ENCODE data around the gene IPPK.

The IPPK gene

DNA sequence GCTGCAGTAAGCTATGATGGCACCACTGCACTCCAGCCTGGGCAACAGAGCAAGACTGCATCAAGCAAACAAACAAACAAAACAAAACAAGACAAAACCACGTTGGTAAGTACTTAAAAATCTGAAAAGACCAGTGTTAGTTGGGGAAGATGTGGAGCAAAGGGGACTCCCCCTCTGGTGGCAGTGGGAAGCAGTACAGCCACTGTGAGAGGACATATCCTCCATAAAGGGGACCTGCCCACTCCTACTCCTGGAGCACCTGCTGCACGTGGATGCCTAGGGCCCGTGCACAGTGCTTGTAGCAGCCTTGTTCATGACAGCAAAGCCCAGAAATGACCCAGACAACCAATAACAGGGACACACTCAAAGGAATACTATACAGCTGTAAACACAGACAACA, 17.0 kb upstream of the IPPK start:
- DNase-seq: peak in 1 of 5 experiments; percentile 23

GRCh38 chr9:92685022-92685421, 15.1 kb upstream of the IPPK start:
- DNase-seq: no peak

DNA sequence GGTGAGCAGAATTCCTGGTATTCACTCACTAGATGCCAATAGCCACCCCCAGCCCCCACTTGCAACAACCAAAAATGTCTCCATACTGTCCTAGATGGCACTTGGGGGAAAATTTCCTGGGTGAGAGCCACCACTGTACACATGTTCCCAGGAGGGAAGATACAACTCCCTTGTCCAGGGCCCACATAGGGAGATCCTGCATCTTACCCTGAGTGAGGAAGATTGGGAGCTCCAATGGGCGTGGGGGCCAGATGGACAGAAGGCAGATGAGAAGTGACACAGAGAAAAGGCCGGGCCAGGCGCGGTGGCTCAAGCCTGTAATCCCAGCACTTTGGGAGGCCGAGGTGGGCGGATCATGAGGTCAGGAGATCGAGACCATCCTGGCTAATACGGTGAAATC, 12.3 kb upstream of the IPPK start:
- DNase-seq: no peak

DNA sequence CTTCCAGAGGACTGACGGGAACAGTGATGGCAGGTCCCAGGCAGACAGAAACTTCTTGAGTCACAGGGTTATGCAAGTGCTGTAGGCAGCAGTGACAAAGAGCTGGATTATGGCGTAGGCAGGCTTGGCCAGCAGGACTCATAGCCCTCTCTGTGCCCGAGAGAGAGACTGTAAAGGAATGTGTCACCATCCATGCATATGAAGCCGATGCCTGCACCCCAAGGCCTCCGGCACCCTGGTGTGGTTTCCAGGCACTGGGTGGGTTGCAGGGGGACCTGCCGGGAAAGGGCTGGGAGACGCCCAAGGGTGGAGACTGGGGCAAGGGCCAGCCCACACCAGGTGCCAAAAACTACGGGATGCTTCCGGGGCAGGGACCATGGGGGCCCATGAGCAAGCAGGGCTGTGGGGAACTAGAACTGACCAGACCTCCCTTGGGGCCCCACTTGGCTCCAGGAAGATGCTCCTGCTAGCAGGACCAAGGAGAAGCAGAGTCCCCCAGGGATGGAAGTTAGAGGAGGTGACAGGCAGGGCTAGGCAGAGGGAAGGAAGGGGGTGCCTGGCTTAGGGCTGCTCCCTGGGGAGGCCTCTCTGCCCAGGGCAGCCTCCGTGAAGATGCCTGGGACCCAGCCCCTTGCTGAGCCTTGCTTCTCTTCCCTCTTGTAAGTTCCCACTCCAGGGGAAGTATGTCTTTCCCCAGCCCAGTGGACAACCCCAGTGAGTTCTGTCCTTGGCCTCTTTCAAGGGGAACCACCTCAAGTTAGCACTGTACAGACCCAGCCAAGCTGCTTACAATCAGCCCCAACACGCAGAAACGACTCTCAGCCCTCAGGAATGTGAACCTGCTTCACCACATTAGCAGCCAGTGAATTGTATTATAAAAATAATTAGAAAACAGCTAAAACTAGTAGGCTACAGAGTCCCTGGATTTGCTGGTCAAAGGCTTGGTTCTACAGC, 10.5 kb upstream of the IPPK start:
- DNase-seq: no peak

- DNase-seq: no peak
Measured at GRCh38 chr9:92679413-92680165, 9.7 kb upstream of the IPPK start.

DNA sequence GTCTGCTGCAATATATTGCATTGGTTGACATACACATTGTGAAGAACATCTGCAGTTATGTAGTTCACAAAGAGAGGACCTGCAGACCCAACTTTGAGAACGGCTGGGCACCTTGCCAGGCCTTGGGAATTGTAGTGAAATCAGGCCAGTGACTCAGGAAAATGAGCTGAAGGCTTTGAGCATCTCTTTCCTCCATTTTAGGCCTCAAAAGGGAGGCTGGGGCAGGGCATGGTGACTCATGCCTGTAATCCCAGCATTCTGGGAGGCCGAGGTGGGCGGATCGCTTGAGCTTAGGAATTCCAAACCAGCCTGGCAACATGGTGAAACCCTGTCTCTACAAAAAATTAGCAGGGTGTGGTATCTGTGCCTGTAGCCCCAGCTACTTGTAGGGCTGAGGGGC, 1.4 kb upstream of the IPPK start:
- DNase-seq: no peak

- peak in 1 of 5 experiments; percentile 33 for DNase-seq
Measured at GRCh38 chr9:92669527-92669889, 423 bp downstream of the IPPK start.

- DNase-seq: peak in 3 of 5 experiments; percentile 11 to 46 (median 23)
Measured at GRCh38 chr9:92668746-92669526, 995 bp downstream of the IPPK start.

DNA sequence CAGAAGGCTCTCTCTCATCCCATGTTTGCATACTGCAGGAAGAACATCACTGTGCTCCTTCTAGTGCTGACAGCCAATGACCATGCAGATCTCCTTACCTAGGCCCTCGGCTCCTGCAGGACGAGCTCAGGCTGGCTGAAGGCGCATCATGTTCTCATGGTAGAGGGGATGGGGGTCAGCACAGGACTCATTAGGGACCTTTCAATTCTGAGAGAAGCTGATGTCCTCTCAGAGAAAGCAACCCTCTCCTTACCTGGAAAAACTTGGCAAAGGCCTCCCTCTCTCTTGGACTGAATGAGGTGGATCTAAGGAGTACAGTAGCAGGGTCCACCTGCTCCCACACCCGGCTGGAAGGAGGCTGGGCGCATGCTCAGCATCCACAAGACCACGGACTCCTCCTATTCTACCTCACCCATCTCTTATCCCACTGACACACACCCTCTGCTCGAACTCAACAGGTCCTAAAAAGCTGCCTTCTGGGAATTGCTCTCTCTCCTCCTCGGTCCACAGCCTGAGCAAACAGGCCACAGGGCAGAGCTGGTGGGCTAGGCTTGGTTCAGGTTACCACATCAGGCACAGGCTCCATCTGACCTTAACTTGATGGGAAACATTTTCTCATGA, 2.9 kb downstream of the IPPK start:
- DNase-seq: no peak

GRCh38 chr9:92666236-92666635, 3.7 kb downstream of the IPPK start:
- no peak for DNase-seq

DNA sequence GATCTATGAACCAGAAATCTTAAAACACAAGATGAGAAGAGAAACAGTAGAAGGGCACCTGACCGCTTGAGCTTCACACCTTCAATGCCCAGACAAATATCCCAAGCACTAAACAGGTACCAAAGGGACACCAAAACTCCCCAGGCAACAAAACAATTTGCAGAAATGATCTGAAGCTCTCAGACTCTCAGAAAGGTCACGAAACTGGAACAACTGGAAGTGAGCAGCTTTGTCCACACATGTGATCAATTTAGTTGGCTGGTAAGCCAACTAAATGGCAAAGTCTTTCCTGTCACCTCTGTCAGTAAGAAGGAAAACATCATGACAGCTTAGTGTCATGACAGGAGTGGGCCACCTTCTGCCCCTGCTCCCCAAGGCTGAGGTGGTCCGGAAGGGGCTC, 4.1 kb downstream of the IPPK start:
- no peak for DNase-seq

DNA sequence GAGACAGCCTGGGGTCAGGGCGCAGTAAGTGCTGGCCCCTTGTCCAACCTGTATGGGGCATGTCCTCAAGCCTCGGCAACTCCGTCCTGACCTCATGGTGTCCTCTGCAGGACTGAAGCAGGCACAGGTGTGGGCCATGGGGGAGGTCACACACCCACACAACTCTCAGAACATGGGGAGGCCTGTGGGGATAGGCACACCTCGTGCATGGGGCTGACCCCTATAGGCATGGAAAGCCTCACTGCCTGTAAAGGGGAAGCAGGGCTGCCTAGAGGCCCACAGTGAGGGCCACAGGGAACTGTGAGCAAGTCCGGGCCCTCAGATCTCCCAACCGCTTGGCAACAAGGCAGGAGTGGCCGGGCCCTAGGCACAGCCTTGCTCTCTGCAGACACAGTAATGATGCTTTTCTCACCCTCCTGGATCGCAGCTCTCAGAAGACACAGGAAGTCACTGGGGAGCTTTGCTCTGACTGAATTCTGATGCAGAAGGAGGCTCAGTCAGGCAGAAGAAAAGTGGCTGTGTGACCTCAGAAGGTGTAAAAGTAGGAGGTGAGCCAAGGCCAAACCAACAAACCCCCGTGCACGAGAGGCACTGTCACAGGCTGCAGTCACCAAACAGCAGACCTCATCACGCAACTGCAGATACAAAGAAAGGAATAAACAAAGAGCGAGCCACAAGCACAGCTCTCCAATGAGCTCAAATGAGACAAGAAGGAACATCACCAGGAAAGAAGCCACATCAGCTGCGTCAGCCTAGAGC, 5.4 kb downstream of the IPPK start:
- peak in 2 of 5 experiments; percentile 44 to 70 for DNase-seq

DNA sequence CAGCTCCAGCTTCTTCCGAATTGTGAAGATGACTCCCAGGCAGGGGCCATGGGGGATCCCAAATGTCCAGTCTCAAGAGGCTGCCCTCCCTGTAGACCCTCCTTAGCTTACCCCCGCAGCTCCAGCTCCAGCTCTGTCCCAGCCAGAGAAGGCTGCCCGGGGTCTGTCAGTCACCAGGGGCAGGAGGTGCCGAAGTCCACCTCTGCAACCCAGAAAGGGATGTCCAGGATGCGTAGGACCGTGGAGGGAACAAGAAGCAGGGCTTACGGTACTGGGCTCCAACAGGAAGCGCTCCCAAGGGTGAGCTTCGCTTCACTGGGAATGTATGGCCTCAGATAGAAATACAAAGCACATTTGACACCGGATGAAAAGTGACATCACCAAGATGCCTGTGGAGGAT, 6.0 kb downstream of the IPPK start:
- DNase-seq: no peak

GRCh38 chr9:92663126-92663525, 6.8 kb downstream of the IPPK start:
- no peak for DNase-seq

GRCh38 chr9:92661743-92662142, 8.2 kb downstream of the IPPK start:
- no peak for DNase-seq

GRCh38 chr9:92661127-92661526, 8.8 kb downstream of the IPPK start:
- no peak for DNase-seq

DNA sequence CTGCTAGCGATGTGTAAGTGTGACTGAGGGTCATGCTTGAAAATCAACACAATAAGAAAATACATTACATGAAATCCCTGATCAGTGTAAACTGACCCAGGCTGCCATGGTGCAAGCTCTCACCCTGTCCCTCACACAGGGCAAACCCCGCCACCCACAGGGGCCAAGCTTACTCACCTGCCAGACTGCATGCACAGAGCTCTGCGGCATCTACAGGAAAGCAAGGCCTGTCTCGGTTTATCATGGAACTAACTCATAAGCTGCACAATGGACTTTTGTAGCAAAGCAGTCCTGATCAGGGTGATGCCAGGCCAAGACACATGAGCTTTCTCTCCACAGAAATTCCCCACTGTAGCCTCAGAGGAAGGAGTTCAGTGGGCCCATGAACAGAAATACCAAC, 9.7 kb downstream of the IPPK start:
- DNase-seq: no peak

GRCh38 chr9:92659601-92660000, 10.3 kb downstream of the IPPK start:
- DNase-seq: no peak

DNA sequence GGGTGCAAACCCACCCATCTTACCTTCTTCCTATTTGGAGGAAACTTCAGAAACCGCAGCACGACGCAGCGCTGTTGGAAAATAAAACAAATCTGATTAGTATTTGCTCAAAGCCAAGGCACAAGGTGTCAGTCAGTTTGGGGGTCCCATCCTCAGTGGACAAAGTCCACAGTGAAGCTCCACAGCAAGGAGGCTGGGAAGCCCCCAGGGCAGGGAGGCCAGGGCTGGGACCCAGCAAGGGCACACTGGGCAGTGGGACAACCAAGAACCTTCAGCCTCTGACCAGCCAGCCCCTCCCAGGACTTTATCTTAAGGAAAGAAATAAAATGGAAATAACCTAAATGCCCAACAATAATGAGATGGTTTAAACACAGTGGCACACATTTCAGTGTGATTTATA, 11.3 kb downstream of the IPPK start:
- no peak for DNase-seq

DNA sequence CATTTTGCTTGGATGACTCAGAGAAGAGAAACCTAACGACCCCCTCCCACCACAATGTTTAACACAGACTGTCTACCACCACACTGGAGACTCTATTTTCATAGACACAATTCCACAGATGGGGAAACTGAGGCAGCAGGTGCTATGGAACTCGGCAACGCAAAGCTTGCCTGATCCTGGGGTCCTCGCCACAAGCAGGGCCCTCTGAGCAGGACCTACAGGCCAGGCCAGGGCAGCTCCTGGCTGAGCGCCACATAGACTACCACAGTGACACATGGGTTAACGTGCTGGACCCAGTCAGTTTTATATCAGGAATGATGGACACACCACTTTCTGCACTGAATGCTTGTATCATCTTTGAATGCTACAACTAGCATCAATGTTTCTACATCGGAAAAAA, 11.8 kb downstream of the IPPK start:
- no peak for DNase-seq

GRCh38 chr9:92657296-92658094, 12.4 kb downstream of the IPPK start:
- no peak for DNase-seq
